ENCODE results near the gene ARID3B.
"Not testable (repeated sequence)": the region's sequence is repeated elsewhere in the genome, so short reads cannot be mapped to it uniquely, and the experiment has no call there.

ARID3B gene

DNA sequence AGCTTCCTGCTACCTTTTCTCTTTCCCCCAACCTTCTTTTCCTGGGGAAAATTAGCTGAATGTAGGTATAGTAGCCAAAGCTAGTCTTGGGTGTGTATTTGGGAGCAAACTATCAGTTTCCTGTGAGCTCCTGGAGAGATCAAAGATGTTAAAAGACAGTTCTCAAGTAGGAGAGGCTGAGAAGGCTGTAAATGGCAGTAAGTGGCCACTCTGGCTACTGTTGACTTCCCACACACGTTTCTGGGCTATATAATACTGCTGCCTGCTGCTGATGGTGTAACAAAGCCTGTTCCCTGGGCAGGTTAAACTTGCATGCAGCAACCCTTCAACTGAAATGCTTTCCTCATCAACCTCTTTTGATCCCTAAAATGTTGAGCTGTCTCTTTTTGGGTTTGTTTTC is 27.6 kb downstream of the ARID3B start:
- no peak for DNase-seq (ENCODE audit: low read depth in 2 of 2)

DNA sequence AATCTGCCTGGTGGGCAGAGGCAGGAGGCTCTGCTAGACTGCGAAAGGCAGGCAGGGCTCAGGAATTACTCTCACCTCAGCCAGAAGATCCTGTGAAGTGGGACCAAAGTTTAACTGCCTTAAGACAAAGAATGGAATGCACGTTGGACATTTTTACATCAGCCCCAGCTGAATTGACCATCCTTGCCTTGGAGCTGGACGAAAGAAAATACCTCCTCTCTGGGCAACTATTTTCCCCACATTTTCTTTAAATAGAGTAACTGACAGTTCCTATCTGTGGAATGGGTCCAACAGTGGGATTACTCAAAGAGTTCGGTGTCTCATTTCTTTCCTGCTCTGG is 28.7 kb downstream of the ARID3B start:
- no peak for DNase-seq (ENCODE audit: low read depth in 2 of 2)

DNA sequence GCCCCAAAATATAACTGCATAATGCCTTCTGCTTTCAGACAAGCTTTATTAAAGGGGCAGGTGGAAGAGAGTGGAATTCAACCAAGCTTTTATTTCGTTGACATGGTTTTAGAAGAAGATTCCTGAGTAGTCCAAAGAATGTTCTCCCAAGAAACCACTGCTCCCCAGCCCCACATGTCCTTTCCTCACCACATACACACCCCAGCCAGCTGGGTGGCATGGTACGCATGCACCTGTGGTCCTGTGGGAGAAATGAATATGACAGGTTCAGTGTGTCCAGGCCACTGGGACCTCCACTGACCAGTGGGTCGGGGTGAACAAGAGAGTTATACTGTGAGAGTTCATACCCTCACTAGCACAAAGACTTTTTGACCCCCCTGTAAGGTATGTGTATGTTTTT is 30.2 kb downstream of the ARID3B start:
- DNase-seq (ENCODE audit: low read depth in 2 of 2) = no peak

DNA sequence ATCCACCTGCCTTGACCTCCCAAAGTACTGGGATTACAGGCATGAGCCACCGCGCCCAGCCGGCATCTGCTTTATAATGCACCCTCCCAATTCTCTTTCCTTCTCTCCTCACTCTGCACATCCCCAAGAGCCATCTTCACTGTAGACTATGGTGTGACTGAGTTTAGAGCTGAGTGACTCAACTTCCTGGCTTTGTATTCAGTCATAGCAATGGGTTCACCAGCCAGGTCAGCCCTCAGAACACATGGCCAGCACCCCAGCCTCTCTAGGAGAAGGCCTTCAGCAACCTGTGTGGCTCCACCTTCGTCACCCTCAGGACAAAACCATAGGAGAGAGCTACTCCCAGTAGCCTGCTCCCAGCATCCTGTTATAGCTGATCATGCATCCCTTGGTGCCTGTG is 33.0 kb downstream of the ARID3B start:
- no peak for DNase-seq (ENCODE audit: low read depth in 2 of 2)

DNA sequence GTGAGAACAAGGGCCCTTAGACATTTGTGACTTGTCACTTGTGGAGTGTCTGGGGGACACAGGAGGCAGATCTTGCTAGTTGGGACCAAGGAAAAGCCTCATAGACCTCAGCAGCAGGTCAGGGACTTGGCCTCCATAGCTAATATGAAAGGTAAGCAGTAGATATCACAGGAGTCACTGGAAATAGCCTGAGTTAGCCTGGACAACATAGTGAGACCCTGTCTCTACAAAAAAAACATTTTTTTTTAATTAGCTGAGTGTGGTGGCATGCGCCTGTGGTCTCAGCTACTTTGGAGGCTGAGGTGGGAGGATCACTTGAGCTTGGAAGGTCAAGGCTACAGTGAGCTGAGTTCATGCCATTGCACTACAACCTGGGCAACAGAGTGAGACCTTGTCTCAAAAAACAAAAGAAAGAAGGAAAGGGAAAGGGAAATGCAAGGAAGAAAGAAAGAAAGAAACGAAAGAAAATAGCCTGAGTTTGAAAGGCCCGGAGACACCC is 37.5 kb downstream of the ARID3B start:
- DNase-seq (ENCODE audit: low read depth in 2 of 2) = no peak

GRCh38 chr15:74579001-74579400 is 38.0 kb downstream of the ARID3B start:
- DNase-seq (ENCODE audit: low read depth in 2 of 2) = no peak

- DNase-seq (ENCODE audit: low read depth in 2 of 2) = no peak
These were observed 39.7 kb downstream of the ARID3B start for GRCh38 chr15:74580538-74581350.

GRCh38 chr15:74584204-74584603 is 43.2 kb downstream of the ARID3B start:
- DNase-seq (ENCODE audit: low read depth in 2 of 2) = no peak

DNA sequence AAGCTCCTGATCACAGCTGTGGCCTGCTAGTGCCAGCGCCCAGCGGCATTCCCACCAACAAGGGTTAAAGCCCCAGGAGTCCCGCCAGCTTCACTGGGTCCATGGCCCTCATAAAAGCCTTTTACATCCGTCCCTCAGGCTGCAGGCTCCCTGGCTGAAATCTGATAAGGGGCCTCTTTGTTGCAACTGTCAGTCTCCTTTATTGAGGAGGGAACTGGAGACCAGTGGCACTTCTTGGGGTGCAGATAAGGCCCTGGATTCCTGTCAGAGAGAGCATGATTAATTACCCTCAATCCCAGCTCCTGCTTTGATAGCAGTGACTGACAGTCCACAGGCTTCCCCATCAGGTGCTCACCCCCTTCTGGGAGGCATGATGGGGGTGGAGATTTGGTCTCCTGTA is 43.8 kb downstream of the ARID3B start:
- DNase-seq (ENCODE audit: low read depth in 2 of 2) = no peak

GRCh38 chr15:74585191-74585590 is 44.2 kb downstream of the ARID3B start:
- DNase-seq (ENCODE audit: low read depth in 2 of 2) = no peak

DNA sequence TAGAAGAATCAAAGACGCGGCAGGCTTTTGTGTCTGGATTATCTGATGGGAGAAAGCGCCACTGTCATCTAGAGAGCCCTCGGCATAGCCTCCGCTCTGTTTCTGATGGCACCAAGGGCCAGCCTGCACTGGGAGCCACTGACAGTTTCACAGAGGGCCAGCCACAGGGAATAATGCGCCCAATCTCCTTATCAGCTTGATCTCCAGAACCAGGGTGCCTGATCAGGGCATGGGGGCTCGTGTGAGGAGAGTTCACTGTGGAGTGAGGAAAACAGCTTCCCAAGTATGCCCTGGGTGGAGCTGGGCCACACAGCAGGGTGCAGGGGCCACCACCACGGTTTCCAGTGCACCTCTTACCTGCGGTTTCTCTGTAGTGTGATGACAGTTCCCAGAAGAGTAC is 44.8 kb downstream of the ARID3B start:
- DNase-seq (ENCODE audit: low read depth in 2 of 2) = no peak

DNA sequence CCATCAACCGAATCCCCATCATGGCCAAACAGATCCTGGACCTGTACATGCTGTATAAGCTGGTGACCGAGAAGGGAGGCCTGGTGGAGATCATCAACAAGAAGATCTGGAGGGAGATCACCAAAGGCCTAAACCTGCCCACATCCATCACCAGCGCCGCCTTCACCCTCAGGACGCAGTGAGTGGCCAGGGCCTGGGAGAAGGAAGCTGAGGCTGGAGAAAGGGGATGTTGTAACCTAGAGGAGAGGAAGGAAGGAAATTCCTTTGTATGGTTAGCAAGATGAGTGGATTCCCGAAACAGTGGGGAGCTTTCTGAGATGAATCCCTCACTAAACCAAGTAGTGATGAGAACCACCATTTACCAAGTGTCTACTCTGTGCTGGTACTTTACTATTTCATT is 48.8 kb downstream of the ARID3B start:
- no peak for DNase-seq (ENCODE audit: low read depth in 2 of 2)

DNA sequence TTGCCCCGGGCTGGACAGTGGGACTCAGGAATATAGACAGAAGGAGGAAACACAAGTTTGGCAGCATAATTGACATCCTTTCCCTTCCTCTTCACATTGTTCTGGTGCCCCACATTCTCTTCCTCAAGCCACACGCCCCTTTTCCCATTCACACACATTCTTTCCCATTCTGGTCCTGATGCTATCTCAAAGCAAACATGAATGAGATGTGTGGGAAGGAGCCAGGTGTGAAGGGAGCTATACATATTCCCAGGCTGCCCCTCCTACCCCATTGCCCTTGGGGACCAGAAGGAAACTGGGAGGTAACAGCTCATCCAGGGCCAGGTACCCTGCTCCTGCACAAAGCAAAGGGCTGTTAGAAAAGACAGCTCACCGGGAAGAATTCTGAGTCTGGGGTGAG is 51.2 kb downstream of the ARID3B start:
- no peak for DNase-seq (ENCODE audit: low read depth in 2 of 2)

- DNase-seq (ENCODE audit: low read depth in 2 of 2) = no peak
These were observed 52.1 kb downstream of the ARID3B start for GRCh38 chr15:74593122-74593521.

GRCh38 chr15:74594455-74594854 is 53.4 kb downstream of the ARID3B start:
- no peak for DNase-seq (ENCODE audit: low read depth in 2 of 2)

GRCh38 chr15:74595271-74595670 is 54.3 kb downstream of the ARID3B start:
- DNase-seq (ENCODE audit: low read depth in 2 of 2) = no peak

DNA sequence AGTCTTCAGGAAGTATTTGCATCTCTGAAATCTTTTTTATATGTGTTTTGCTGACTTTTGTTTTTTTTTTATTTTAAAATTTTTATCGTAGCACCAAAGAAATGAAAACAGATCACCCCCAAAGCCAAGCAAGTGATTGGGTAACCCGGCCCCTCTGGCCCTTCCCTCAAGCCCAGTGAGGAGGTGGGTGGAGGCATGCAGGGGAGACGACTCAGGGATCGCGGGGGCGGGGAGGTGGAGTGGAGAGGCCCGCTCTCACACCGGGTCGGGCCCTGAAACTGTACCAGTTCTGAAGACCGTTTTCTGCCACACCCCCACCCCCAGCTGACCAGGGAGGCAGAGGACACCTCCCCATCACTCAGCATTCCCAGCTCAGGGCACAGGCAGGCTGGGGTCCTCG is 55.7 kb downstream of the ARID3B start:
- not testable (repeated sequence) for DNase-seq (ENCODE audit: low read depth in 2 of 2)

DNA sequence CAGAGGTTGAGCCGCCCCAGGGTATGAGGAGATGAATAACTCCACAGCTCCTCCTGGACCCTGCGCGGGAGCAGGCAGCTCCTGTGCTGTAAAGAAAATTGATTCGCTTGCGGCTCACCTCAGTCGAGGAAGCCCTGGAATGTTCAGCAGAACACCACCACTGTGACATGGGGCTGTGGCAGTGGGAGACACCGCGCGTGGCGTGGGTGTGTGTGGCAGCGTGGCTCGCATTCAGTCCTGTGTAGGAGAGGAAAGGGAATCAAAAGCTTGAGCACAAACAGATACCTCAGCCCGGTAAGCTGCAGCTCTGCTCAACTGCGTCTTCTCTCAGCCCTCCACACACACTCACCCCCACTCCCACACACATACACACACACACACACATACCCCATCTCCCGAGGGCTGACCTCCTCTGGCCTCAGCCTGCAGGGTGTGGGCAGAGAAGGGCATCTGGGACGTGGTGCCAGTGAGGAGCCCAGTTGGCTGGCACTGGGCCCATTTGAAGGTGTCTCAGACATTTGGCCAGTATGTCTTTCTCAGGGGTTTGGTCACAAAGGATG is 56.2 kb downstream of the ARID3B start:
- not testable (repeated sequence) for DNase-seq (ENCODE audit: low read depth in 2 of 2)

GRCh38 chr15:74598126-74598842 is 57.3 kb downstream of the ARID3B start:
- peak; percentile 70 to 74 for DNase-seq (ENCODE audit: low read depth in 2 of 2)

DNA sequence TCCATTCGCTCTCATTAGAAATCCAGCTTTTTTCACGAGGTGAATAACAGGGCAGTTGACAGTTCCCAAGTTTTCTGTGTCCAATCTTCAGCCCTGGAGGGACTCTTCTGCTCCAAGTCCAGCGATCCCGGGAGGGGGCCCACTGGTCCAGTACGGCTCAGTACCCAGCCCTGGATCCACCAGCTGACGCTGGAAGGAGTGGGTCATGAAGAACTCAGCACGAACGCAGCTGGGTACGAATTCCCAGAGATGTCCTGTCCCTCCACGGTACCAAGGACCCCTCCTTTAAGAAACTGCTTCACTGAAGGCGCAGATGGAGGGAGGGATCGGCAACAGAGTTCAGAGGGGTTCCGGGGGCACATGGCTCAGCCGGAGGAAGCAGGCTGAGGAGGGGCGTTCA is 58.1 kb downstream of the ARID3B start:
- no peak for DNase-seq (ENCODE audit: low read depth in 2 of 2)

DNA sequence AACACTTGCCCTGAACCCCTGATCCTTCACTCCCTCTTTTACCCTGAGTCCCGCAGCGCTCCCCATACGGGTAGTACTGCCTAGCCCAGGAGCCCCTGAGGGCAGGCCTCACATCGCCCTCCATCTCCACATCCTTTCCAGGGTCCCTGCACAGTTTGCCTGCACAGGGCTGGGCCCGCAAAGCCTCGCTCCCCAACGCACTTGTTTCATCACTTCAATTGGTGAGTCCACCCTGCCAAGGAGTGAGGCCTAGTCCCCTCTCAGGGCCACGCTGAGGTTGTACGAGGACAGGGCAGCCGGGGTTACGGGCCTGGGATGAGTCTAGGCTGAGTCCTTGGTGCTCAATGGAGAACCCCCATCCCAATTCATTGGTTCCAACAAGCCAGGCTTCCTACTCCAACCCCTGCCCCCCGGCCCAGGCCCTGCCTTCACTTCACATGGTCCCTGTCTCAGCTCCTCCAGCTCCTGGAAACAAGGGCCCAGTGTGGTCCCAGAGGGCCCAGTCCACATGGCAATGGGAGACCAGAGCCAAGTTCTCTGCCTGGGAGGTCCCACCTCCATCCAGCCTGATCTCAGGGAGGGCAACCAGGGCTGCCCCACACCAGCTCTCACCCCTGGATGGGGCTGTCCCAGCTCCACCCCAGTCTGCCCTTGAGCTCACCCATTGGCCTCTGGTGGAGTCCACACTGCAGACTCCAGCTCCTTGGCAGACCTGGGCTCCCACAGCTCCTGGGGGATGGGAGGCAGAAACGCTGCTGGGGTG is 62.2 kb downstream of the ARID3B start:
- DNase-seq (ENCODE audit: low read depth in 2 of 2) = no peak
